Neuronal stem cell (in vitro differentiated cells): Measurements from ENCODE around the gene FHL2.

ENCODE experiments used
- DNase-seq: peaks from one replicate; pipeline ENCODE4 v3.0.0-alpha.2; 2013; ENCODE audit warnings: low spot score
- H2AFZ ChIP-seq: one replicate; pipeline ENCODE4 v1.6.1; 2013; ENCODE audit warnings: mild to moderate bottlenecking, low read length, inconsistent platforms
- H2AK5ac ChIP-seq: 2 replicates; pipeline ENCODE4 v1.6.1; 2013; ENCODE audit warnings: low read depth, mild to moderate bottlenecking, inconsistent platforms, low read length, moderate library complexity, mixed read lengths
- H2BK120ac ChIP-seq: 2 replicates; pipeline ENCODE4 v1.6.1; 2013; ENCODE audit warnings: low read depth, mild to moderate bottlenecking, inconsistent platforms, low read length, moderate library complexity, mixed read lengths
- H2BK12ac ChIP-seq: one replicate; pipeline ENCODE4 v1.6.1; 2013; ENCODE audit warnings: low read length, inconsistent platforms
- H2BK15ac ChIP-seq: 2 replicates; pipeline ENCODE4 v1.6.1; 2013; ENCODE audit warnings: mild to moderate bottlenecking, low read length, inconsistent platforms, mixed read lengths
- H2BK5ac ChIP-seq: one replicate; pipeline ENCODE4 v1.6.1; 2013; ENCODE audit warnings: inconsistent platforms, mild to moderate bottlenecking, low read length, moderate library complexity
- H3K14ac ChIP-seq: one replicate; pipeline ENCODE4 v1.6.1; 2013; ENCODE audit warnings: low read length, inconsistent platforms
- H3K18ac ChIP-seq: 2 replicates; pipeline ENCODE4 v1.6.1; 2013; ENCODE audit warnings: low read length, inconsistent platforms
- H3K23ac ChIP-seq: 2 replicates; pipeline ENCODE4 v1.6.1; 2013; ENCODE audit warnings: low read depth, mild to moderate bottlenecking, mixed read lengths, low read length, inconsistent platforms; ENCODE audit not compliant: poor library complexity
- H3K27ac ChIP-seq: replicated peaks from 3 replicates; pipeline ENCODE4 v1.5.1; 2013; ENCODE audit warnings: low read length, inconsistent platforms
- H3K27me3 ChIP-seq, 3 experiments: 2 replicates each; pipeline ENCODE4 v1.6.1; 2013; ENCODE audit warnings: low read length in 3 of 3, mild to moderate bottlenecking in 2 of 3, inconsistent platforms in 1 of 3, low read depth in 1 of 3, mixed read lengths in 1 of 3, moderate library complexity in 1 of 3; ENCODE audit not compliant: control insufficient read depth in 3 of 3, insufficient read depth in 3 of 3
- H3K36me3 ChIP-seq, 2 donors: replicated peaks in 1 of 2; 2 replicates each; pipeline ENCODE4 v1.6.1; 2013; ENCODE audit warnings: low read length in 2 of 2; ENCODE audit not compliant: control insufficient read depth in 2 of 2, insufficient read depth in 2 of 2
- H3K4ac ChIP-seq: 2 replicates; pipeline ENCODE4 v1.6.1; 2013; ENCODE audit warnings: inconsistent platforms, mild to moderate bottlenecking, low read length, moderate library complexity
- H3K4me1 ChIP-seq, 2 donors: 1 replicate in 1 of 2; 2 replicates in 1 of 2; pipeline ENCODE4 v1.6.1; 2013; ENCODE audit warnings: low read length in 2 of 2, low read depth in 1 of 2; ENCODE audit not compliant: control insufficient read depth in 2 of 2, insufficient read depth in 1 of 2
- H3K4me2 ChIP-seq: one replicate; pipeline ENCODE4 v1.6.1; 2013; ENCODE audit warnings: mild to moderate bottlenecking, low read length, inconsistent platforms; ENCODE audit not compliant: insufficient read depth, poor library complexity, severe bottlenecking
- H3K4me3 ChIP-seq, 2 donors: 2 replicates each; pipeline ENCODE4 v1.5.1; 2013; ENCODE audit warnings: low read length in 2 of 2, mild to moderate bottlenecking in 2 of 2, inconsistent platforms in 1 of 2, moderate library complexity in 1 of 2
- H3K79me1 ChIP-seq: one replicate; pipeline ENCODE4 v1.6.1; 2013; ENCODE audit warnings: low read depth, mild to moderate bottlenecking, inconsistent platforms, low read length, moderate library complexity
- H3K9ac ChIP-seq: one replicate; pipeline ENCODE4 v1.6.1; 2013; ENCODE audit warnings: mild to moderate bottlenecking, low read depth, low read length, inconsistent platforms; ENCODE audit not compliant: poor library complexity
- H3K9me3 ChIP-seq, 2 donors: replicated peaks in 1 of 2; 2 replicates each; pipeline versions ENCODE3 to v1.6.1; 2013; ENCODE audit warnings: low read length in 2 of 2, mild to moderate bottlenecking in 2 of 2, inconsistent platforms in 1 of 2, low read depth in 1 of 2, mixed read lengths in 1 of 2, moderate library complexity in 1 of 2; ENCODE audit not compliant: control insufficient read depth in 2 of 2, insufficient read depth in 1 of 2
- H4K8ac ChIP-seq: one replicate; pipeline ENCODE4 v1.6.1; 2013; ENCODE audit warnings: low read depth, mild to moderate bottlenecking, inconsistent platforms, low read length, moderate library complexity
- H4K91ac ChIP-seq: one replicate; pipeline ENCODE4 v1.6.1; 2013; ENCODE audit warnings: low read length, low read depth, mild to moderate bottlenecking, inconsistent platforms; ENCODE audit not compliant: poor library complexity
- WGBS, 2 donors: extraction: QIAGEN DNeasy Blood & Tissue Kit; methylation state at CpG; one replicate each; pipeline ENCODE4 v1.1.7; 2013; ENCODE audit warnings: missing lambda C conversion rate in 2 of 2, mixed read lengths in 1 of 2; ENCODE audit not compliant: insufficient read length in 2 of 2, insufficient replicate concordance in 1 of 2; ENCODE audit errors: extremely low coverage in 2 of 2; 5-methylcytosine and 5-hydroxymethylcytosine counted together

The FHL2 gene

GRCh38 chr2:105378921-105379383 lies 19.9 kb downstream of the FHL2 start:
- no peak for DNase-seq
- no peak overlapping the region for H3K4ac ChIP-seq
- H3K9ac ChIP-seq = no peak overlapping the region
- H2BK15ac ChIP-seq = no peak overlapping the region
- no peak overlapping the region for H3K23ac ChIP-seq
- H2BK120ac ChIP-seq = no peak overlapping the region
- no peak overlapping the region for H3K14ac ChIP-seq
- no peak overlapping the region for H2AK5ac ChIP-seq
- no peaks in the 10 kb centered on the region for H3K9me3 ChIP-seq
- H2BK12ac ChIP-seq = no peak overlapping the region
- no peak overlapping the region for H3K4me2 ChIP-seq
- no peaks in the 10 kb centered on the region for H3K79me1 ChIP-seq
- H4K91ac ChIP-seq = no peak overlapping the region
- no peaks in the 10 kb centered on the region for H3K27me3 ChIP-seq
- no peak overlapping the region for H4K8ac ChIP-seq
- H3K18ac ChIP-seq = no peak overlapping the region
- H2AFZ ChIP-seq = no peak overlapping the region
- no peak overlapping the region for H3K4me3 ChIP-seq
- no peak overlapping the region for H3K27ac ChIP-seq
- no peaks in the 10 kb centered on the region for H3K4me1 ChIP-seq
- no CpG with 5 or more reads among the region's 4 CpGs for WGBS, 2 donors
- no peak overlapping the region for H2BK5ac ChIP-seq
- H3K36me3 ChIP-seq = peaks cover 3 to 50% of the 10 kb centered on the region in 2 donors

GRCh38 chr2:105378276-105378840 lies 20.5 kb downstream of the FHL2 start:
- H3K9ac ChIP-seq = no peak overlapping the region
- no peak overlapping the region for H4K8ac ChIP-seq
- peaks cover 3 to 50% of the 10 kb centered on the region in 2 donors for H3K36me3 ChIP-seq
- H3K14ac ChIP-seq = no peak overlapping the region
- DNase-seq = no peak
- no peak overlapping the region for H3K4me3 ChIP-seq
- no peaks in the 10 kb centered on the region for H3K79me1 ChIP-seq
- no peak overlapping the region for H2BK12ac ChIP-seq
- no peak overlapping the region for H3K4ac ChIP-seq
- H3K23ac ChIP-seq = no peak overlapping the region
- no peak overlapping the region for H4K91ac ChIP-seq
- no peaks in the 10 kb centered on the region for H3K27me3 ChIP-seq
- H3K18ac ChIP-seq = no peak overlapping the region
- H2BK15ac ChIP-seq = no peak overlapping the region
- no peak overlapping the region for H2AK5ac ChIP-seq
- H3K9me3 ChIP-seq = no peaks in the 10 kb centered on the region
- H3K4me1 ChIP-seq = no peaks in the 10 kb centered on the region
- H2AFZ ChIP-seq = no peak overlapping the region
- H2BK120ac ChIP-seq = no peak overlapping the region
- no peak overlapping the region for H2BK5ac ChIP-seq
- no CpG with 5 or more reads among the region's 12 CpGs for WGBS, 2 donors
- no peak overlapping the region for H3K4me2 ChIP-seq
- no peak overlapping the region for H3K27ac ChIP-seq

- H3K23ac ChIP-seq = no peak overlapping the region
- no peak overlapping the region for H3K18ac ChIP-seq
- DNase-seq = no peak
- no peak overlapping the region for H2AFZ ChIP-seq
- H2BK120ac ChIP-seq = no peak overlapping the region
- H3K27ac ChIP-seq = no peak overlapping the region
- no peak overlapping the region for H2BK15ac ChIP-seq
- H3K14ac ChIP-seq = no peak overlapping the region
- no peak overlapping the region for H2BK12ac ChIP-seq
- H2AK5ac ChIP-seq = no peak overlapping the region
- peaks cover 4 to 50% of the 10 kb centered on the region in 2 donors for H3K36me3 ChIP-seq
- H3K4ac ChIP-seq = no peak overlapping the region
- no peak overlapping the region for H2BK5ac ChIP-seq
- no CpG with 5 or more reads among the region's 3 CpGs for WGBS, 2 donors
- no peak overlapping the region for H3K9ac ChIP-seq
- H3K4me1 ChIP-seq = no peaks in the 10 kb centered on the region
- no peak overlapping the region for H4K8ac ChIP-seq
- no peaks in the 10 kb centered on the region for H3K27me3 ChIP-seq
- no peak overlapping the region for H4K91ac ChIP-seq
- H3K4me3 ChIP-seq = no peak overlapping the region
- no peaks in the 10 kb centered on the region for H3K79me1 ChIP-seq
- no peaks in the 10 kb centered on the region for H3K9me3 ChIP-seq
- no peak overlapping the region for H3K4me2 ChIP-seq
Observed at GRCh38 chr2:105377871-105378270, 21.0 kb downstream of the FHL2 start.

GRCh38 chr2:105376789-105377240 lies 22.0 kb downstream of the FHL2 start:
- no peak overlapping the region for H4K8ac ChIP-seq
- H3K27ac ChIP-seq = no peak overlapping the region
- H3K23ac ChIP-seq = no peak overlapping the region
- no peak overlapping the region for H3K4ac ChIP-seq
- no peak overlapping the region for H3K4me3 ChIP-seq
- H3K9ac ChIP-seq = no peak overlapping the region
- H3K4me1 ChIP-seq = peaks cover 0 to 1% of the 10 kb centered on the region in 2 donors
- no CpG with 5 or more reads among the region's 5 CpGs for WGBS, 2 donors
- no peak overlapping the region for H2BK5ac ChIP-seq
- no peak overlapping the region for H2AK5ac ChIP-seq
- H3K4me2 ChIP-seq = no peak overlapping the region
- no peaks in the 10 kb centered on the region for H3K79me1 ChIP-seq
- no peak overlapping the region for H2BK12ac ChIP-seq
- H2BK15ac ChIP-seq = no peak overlapping the region
- H4K91ac ChIP-seq = no peak overlapping the region
- H2BK120ac ChIP-seq = no peak overlapping the region
- DNase-seq = no peak
- H3K14ac ChIP-seq = no peak overlapping the region
- H3K36me3 ChIP-seq = peaks cover 5 to 42% of the 10 kb centered on the region in 2 donors
- H3K9me3 ChIP-seq = no peaks in the 10 kb centered on the region
- no peaks in the 10 kb centered on the region for H3K27me3 ChIP-seq
- H3K18ac ChIP-seq = no peak overlapping the region
- no peak overlapping the region for H2AFZ ChIP-seq
